Ovary (tissue), 9 donors: Measurements from ENCODE around the gene TSGA10IP. TPM values are rescaled to one million over a fixed set of nuclear protein-coding genes. Genes with fewer than 3 reads are reported as not detected.

Experiments
- DNase-seq, 5 donors: peaks; one replicate each; pipeline ENCODE4 v3.0.0-alpha.2; 2019 to 2020
- H3K27ac ChIP-seq, 2 donors: fragments of 200-600 bp; one replicate each; pipeline versions ENCODE4 v1.5.1 to v1.8.0; 2019 to 2022
- H3K27me3 ChIP-seq: fragments of 200-600 bp; one replicate; pipeline ENCODE4 v1.8.0; 2022
- H3K36me3 ChIP-seq: fragments of 200-600 bp; sonication (generic); one replicate; pipeline ENCODE4 v1.5.1; 2019
- H3K4me1 ChIP-seq: one replicate; pipeline ENCODE4 v1.8.1; 2013; ENCODE audit warnings: mild to moderate bottlenecking, moderate library complexity; ENCODE audit not compliant: insufficient read depth
- H3K4me3 ChIP-seq: fragments of 200-600 bp; sonication (generic); one replicate; pipeline ENCODE4 v1.5.1; 2017
- H3K9me3 ChIP-seq, 2 donors: fragments of 200-600 bp in 1 of 2; sonication (generic) in 1 of 2; one replicate each; pipeline versions ENCODE4 v1.5.1 to v1.8.1; 2013 to 2019; ENCODE audit warnings: mild to moderate bottlenecking in 1 of 2, moderate library complexity in 1 of 2
- EP300 ChIP-seq: sonication (generic); formaldehyde crosslinking; IDR thresholded peaks from one replicate; pipeline ENCODE4 v1.6.1; 2017; ENCODE audit warnings: antibody characterized with exemption
- POLR2A ChIP-seq: fragments of 450-650 bp; IDR thresholded peaks from one replicate; pipeline ENCODE4 v1.6.1; 2017; ENCODE audit warnings: antibody characterized with exemption, mild to moderate bottlenecking, moderate library complexity
- WGBS, 3 donors: extraction: QIAGEN DNeasy Blood & Tissue Kit in 1 of 3; methylation state at CpG; one replicate each; pipeline versions ENCODE4 v1.1.5 to v1.1.7; 2013 to 2017; 5-methylcytosine and 5-hydroxymethylcytosine counted together
- intact Hi-C, 4 donors: fragments of 100-400 bp; cut with DNase I; formaldehyde crosslinking; loops; one replicate each; pipeline versions ENCODE4 v1.11.0 to v1.15.1; 2022 to 2023
- polyA plus RNA-seq, 2 donors: library from polyadenylated mRNA; stranded (reverse); fragments of 200-250 nt in 1 of 2; fragments of 350-450 nt in 1 of 2; fragmentation: Illumina TruSeq in 1 of 2; extraction: RNeasy Lipid Tissue Mini Kit (QIAGEN cat#74804) in 1 of 2; gene quantifications; one replicate each; pipeline ENCODE4 v1.2.3, GENCODE V29; 2013 to 2014
- total RNA-seq, 7 donors: library from RNA; depleted of rRNA in 2 of 7; stranded (reverse); fragments of >200 nt in 2 of 7; fragmentation: NEBNext Ultra II Directional in 3 of 7; extraction: Animal tissue kit (Norgen Biotek cat#: 25700) in 3 of 7; gene quantifications; one replicate each; pipeline versions ENCODE4 v1.1.0 to v1.2.4, GENCODE V29; 2016 to 2023
- TF ChIP-seq, protein P1 (sequence below), 3 donors: fragments of 450-650 bp in 2 of 3; fragments of 200-600 bp in 1 of 3; IDR thresholded peaks; one replicate each; pipeline versions ENCODE4 v1.5.1 to v1.8.0; 2016 to 2022; ENCODE audit warnings: antibody characterized with exemption in 3 of 3, mild to moderate bottlenecking in 1 of 3
- donor health status: DM: no; HTN: no; CAD: no; lungs with moderate emphysema.
- donor health status: DM: no; HTN: no; CAD: no.
- donor health status: Bipolar disorder and iron deficiency.
- donor health status: DM: yes; HTN: yes; CAD: no.
- donor health status: DM: no; HTN: no; CAD: no.
- donor health status: DM: yes; HTN: yes; CAD: no.

TSGA10IP gene
- total and polyA plus RNA-seq, 9 donors, result not detected

DNA sequence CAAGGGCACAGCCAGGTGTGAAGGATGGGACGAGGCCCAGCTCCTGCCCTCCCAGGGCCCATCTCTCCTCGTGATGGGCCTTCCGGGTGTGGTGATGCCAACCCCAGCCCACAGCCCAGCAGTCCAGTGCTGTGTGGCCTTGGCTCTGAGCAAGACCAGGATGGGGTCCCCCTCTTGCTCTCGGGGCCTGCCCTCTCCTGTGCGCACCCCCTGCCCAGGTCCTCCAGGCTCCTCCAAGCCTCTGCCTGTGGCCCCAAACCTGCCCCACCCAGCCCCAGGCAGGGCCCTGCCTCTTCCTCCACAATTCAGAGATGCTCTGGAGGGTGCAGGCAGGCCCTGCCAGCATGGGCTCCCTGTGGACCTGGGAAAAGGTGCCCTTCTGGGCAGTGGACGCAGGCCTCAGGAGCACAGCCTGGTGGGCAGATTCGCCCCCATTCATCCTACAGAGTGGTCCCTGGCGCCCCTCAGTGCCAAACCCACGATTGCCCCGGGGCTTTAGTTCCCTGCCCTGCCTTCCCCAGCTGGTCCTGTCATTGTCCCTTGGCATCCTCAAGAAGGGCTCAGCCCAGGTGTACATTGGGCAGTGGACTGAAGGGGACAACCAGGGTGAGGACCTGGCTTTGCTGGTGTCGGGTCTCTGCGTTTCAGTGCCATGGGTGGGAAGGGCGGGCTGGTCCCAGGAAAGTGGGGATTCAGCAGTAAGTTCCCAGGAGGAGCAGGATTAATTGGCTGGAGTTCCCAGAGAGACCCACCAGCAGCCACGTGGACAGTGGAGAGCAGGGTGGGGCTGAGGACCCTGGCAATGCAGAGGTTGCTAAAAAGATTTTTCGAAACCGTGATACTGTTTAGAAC, 36.9 kb downstream of the TSGA10IP start:
- DNase-seq, result no peak
- H3K36me3 ChIP-seq, result no peaks in the 10 kb centered on the region
- no peaks in the 10 kb centered on the region for H3K27me3 ChIP-seq
- H3K27ac ChIP-seq, result no peak overlapping the region
- intact Hi-C loops, result loop anchor here in 2 of 4 donors (5.0 to 10.0 kb wide), 2 partner anchors 100 to 267 kb away; partner anchors contain the start of gene KAT5 (in 1 of the 2)
- WGBS, 3 donors, result 67 to 71% (median 69%) methylated on average over 15 to 16 of the region's 16 CpGs
- H3K4me3 ChIP-seq, result no peak overlapping the region
- no peak for TF ChIP-seq EP300
- TF ChIP-seq, protein P1, sequence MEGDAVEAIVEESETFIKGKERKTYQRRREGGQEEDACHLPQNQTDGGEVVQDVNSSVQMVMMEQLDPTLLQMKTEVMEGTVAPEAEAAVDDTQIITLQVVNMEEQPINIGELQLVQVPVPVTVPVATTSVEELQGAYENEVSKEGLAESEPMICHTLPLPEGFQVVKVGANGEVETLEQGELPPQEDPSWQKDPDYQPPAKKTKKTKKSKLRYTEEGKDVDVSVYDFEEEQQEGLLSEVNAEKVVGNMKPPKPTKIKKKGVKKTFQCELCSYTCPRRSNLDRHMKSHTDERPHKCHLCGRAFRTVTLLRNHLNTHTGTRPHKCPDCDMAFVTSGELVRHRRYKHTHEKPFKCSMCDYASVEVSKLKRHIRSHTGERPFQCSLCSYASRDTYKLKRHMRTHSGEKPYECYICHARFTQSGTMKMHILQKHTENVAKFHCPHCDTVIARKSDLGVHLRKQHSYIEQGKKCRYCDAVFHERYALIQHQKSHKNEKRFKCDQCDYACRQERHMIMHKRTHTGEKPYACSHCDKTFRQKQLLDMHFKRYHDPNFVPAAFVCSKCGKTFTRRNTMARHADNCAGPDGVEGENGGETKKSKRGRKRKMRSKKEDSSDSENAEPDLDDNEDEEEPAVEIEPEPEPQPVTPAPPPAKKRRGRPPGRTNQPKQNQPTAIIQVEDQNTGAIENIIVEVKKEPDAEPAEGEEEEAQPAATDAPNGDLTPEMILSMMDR (IDR thresholded peaks at IDR 0.05), result no peak
- TF ChIP-seq POLR2A, result no peak
- no peaks in the 10 kb centered on the region for H3K9me3 ChIP-seq
- H3K4me1 ChIP-seq, result no peaks in the 10 kb centered on the region

- no peaks in the 10 kb centered on the region for H3K36me3 ChIP-seq
- H3K9me3 ChIP-seq, result no peaks in the 10 kb centered on the region
- no peaks in the 10 kb centered on the region for H3K4me1 ChIP-seq
- no peaks in the 10 kb centered on the region for H3K27me3 ChIP-seq
- no peak overlapping the region for H3K27ac ChIP-seq
- H3K4me3 ChIP-seq, result no peak overlapping the region
- intact Hi-C loops, result loop anchor here in 2 of 4 donors (5.0 to 10.0 kb wide), 2 partner anchors 101 to 268 kb away; partner anchors contain the start of gene KAT5 (in 1 of the 2)
- DNase-seq, result no peak
- TF ChIP-seq POLR2A (no peak), EP300 (no peak)
- TF ChIP-seq, protein P1 (IDR thresholded peaks at IDR 0.05), result no peak
- WGBS, 3 donors, result 54 to 75% (median 55%) methylated on average over 21 to 22 of the region's 22 CpGs
These were observed 37.7 kb downstream of the TSGA10IP start for GRCh38 chr11:65982824-65983588.

DNA sequence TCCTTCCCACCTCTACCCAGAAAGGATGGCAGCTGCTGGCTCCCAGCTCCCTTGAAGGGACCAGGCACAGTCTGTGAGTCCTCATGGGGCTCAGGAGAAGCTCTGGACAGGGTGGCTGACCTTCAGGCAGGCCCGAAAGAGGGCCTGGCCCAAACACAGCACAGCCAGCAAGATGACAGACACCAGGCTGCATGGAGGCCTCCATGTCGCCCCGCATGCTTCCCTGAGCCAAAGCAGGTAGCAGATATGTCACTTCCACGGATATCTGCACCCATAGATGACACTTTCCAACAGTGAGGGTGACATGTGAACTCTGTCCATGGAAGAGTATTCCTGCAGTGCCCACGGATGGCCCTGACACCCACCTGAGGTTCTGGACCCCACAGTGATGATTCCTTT, 38.3 kb downstream of the TSGA10IP start:
- H3K9me3 ChIP-seq, result no peaks in the 10 kb centered on the region
- H3K4me1 ChIP-seq, result no peaks in the 10 kb centered on the region
- H3K27me3 ChIP-seq, result no peaks in the 10 kb centered on the region
- WGBS, 3 donors, result 63 to 84% (median 65%) methylated on average over 5 of the region's 5 CpGs
- TF ChIP-seq POLR2A (no peak), EP300 (no peak)
- TF ChIP-seq, protein P1 (IDR thresholded peaks at IDR 0.05), result no peak
- no peak overlapping the region for H3K4me3 ChIP-seq
- no peaks in the 10 kb centered on the region for H3K36me3 ChIP-seq
- no peak for DNase-seq
- H3K27ac ChIP-seq, result no peak overlapping the region
- intact Hi-C loops, result loop anchor here in 2 of 4 donors (5.0 to 10.0 kb wide), 2 partner anchors 101 to 269 kb away; partner anchors contain the start of gene KAT5 (in 1 of the 2)

DNA sequence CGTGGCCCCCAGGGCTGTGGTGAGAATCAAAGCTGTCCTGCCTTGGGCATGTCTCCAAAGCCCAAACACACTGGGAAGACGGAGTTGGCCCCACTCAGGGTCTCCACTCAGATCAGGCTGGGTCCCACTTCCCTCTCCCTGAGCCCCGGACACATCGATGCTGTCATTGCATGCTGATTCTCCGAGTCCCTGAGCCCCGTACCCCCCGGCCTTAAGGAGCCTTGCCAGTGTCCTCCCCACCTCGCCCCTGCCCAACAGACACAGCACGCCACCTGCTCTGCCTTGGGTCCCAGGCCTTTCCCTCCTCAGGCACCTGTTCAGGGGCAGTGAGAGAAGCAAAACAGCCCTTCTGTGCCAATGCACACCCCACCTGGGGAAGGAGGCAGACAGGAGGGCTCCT, 42.1 kb downstream of the TSGA10IP start:
- no peak overlapping the region for H3K4me3 ChIP-seq
- no peaks in the 10 kb centered on the region for H3K4me1 ChIP-seq
- H3K9me3 ChIP-seq, result no peaks in the 10 kb centered on the region
- H3K36me3 ChIP-seq, result no peaks in the 10 kb centered on the region
- H3K27ac ChIP-seq, result no peak overlapping the region
- TF ChIP-seq, protein P1 (IDR thresholded peaks at IDR 0.05), result no peak
- TF ChIP-seq EP300, result no peak
- no peak for TF ChIP-seq POLR2A
- WGBS, 3 donors, result 76 to 81% (median 78%) methylated on average over 9 of the region's 9 CpGs
- DNase-seq, result no peak
- H3K27me3 ChIP-seq, result no peaks in the 10 kb centered on the region
- intact Hi-C loops, result loop anchor here in 3 of 4 donors (5.0 to 10.0 kb wide), 3 partner anchors 105 to 280 kb away; partner anchors contain the start of gene KAT5 (in 1 of the 3)
